ENCODE measurements around the gene PVR. TPM values are rescaled to one million over a fixed set of nuclear protein-coding genes. Genes with fewer than 3 reads are reported as not detected.

Gene PVR
- total RNA-seq, 1 experiment from 2014 or later = 15.0 TPM

DNA sequence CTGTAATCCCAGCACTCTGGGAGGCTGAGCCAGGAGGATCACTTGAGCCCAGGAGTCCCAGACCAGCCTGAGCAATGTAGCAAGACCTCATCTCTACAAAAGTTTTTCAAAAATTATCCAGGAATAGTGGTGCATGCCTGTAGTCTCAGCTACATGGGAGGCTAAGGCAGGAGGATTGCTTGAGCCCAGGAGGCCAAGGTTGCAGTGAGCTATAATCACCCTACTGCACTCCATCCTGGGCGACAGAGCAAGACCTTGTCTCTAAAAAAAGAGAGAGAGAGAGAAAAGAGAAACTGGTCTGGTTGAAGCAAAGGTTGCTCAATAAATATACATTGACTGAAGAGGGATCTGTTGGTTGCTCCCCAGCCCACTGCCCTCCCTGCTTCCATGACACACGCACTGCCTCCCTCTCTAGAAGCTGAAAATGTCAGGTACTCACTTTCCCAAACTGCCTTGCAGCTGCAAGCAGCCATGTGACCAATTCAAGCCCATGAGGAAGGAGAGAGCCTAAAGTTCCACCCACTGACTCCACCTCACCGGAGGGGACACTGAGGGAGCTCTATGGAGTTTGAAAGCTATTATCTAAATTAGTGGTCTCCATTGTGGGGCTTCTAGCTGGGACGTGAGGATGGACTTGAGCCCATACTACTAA lies 69.3 kb downstream of the PVR start:
- peaks cover 20% of the 10 kb centered on the region for H3K9me3 Mint-ChIP-seq
- H3K27me3 Mint-ChIP-seq (ENCODE audit: low read depth) = no peaks in the 10 kb centered on the region
- ATAC-seq = peak; percentile 76
- H3K4me3 Mint-ChIP-seq = no peak overlapping the region
- DNase-seq (ENCODE audit: low spot score) = no peak
- TF ChIP-seq ETV6 (CRISPR knock-in tag; IDR thresholded peaks at IDR 0.05) (no peak), JUN (CRISPR knock-in tag; IDR thresholded peaks at IDR 0.05) (no peak), NFYB (CRISPR knock-in tag; conservative IDR thresholded peaks at IDR 0.05; ENCODE audit: low read depth) (peak; percentile 39; the same call in 1 of the 2 replicates), SMAD3 (CRISPR knock-in tag; IDR thresholded peaks at IDR 0.05; ENCODE audit: borderline replicate concordance) (no peak)
- TF ChIP-seq, protein P1, sequence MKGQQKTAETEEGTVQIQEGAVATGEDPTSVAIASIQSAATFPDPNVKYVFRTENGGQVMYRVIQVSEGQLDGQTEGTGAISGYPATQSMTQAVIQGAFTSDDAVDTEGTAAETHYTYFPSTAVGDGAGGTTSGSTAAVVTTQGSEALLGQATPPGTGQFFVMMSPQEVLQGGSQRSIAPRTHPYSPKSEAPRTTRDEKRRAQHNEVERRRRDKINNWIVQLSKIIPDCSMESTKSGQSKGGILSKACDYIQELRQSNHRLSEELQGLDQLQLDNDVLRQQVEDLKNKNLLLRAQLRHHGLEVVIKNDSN (CRISPR knock-in tag; IDR thresholded peaks at IDR 0.05) = peak; percentile 92
- TF ChIP-seq, protein P2, sequence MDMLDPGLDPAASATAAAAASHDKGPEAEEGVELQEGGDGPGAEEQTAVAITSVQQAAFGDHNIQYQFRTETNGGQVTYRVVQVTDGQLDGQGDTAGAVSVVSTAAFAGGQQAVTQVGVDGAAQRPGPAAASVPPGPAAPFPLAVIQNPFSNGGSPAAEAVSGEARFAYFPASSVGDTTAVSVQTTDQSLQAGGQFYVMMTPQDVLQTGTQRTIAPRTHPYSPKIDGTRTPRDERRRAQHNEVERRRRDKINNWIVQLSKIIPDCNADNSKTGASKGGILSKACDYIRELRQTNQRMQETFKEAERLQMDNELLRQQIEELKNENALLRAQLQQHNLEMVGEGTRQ (CRISPR knock-in tag; IDR thresholded peaks at IDR 0.05) = peak; percentile 91
- ChIA-PET CTCF (interaction anchor here (0.6 to 3.9 kb wide), 12 partner anchors 9 to 142 kb away, joined by 3 to 19 read pairs (median 4); partner anchors contain the start of gene NECTIN2), POLR2A (no interaction called here)
- peaks cover 36% of the 10 kb centered on the region for H3K36me3 Mint-ChIP-seq
- H3K4me1 Mint-ChIP-seq = peaks cover 7% of the 10 kb centered on the region
- peak overlapping the region; percentile 49; the same call in 1 of the 2 replicates for H3K27ac Mint-ChIP-seq

Small RNA genes within 50 kb of the gene (microRNA-seq; reads per million reads assigned to microRNA genes)
- not detected for gene MIR4531 (ENCODE audit: borderline number of aligned reads)

Other genes starting within 250 kb of the PVR start
- gene ZNF285, start 242.3 kb upstream of the PVR start, total RNA-seq (2021) = 1.6 to 3.9 TPM (median 2.6 TPM) in 3 replicates
- gene ZNF229, start 195.4 kb upstream of the PVR start, total RNA-seq (2021) = 1.8 to 2.4 TPM (median 2.2 TPM) in 3 replicates
- 7.5 to 9.3 TPM (median 8.9 TPM) in 3 replicates for gene ZNF180, start 143.4 kb upstream of the PVR start, total RNA-seq (2021)
- not detected in 3 replicates for gene CEACAM20, start 114.2 kb upstream of the PVR start, total RNA-seq (2021)
- not detected in 3 replicates for gene IGSF23, start 30.3 kb upstream of the PVR start, total RNA-seq (2021)
- gene CEACAM19, start 27.6 kb downstream of the PVR start, total RNA-seq (2021) = 1.9 to 2.9 TPM (median 2.3 TPM) in 3 replicates
- not detected in 3 replicates for gene CEACAM16, start 55.2 kb downstream of the PVR start, total RNA-seq (2021)
- 4.6 to 7.8 TPM (median 5.6 TPM) in 3 replicates for gene BCL3, start 104.8 kb downstream of the PVR start, total RNA-seq (2021)
- 20.5 to 29.5 TPM (median 27.8 TPM) in 3 replicates for gene CBLC, start 134.0 kb downstream of the PVR start, total RNA-seq (2021)
- 73.1 to 89.5 TPM (median 80.0 TPM) in 3 replicates for gene BCAM, start 165.2 kb downstream of the PVR start, total RNA-seq (2021)
- gene NECTIN2, start 202.4 kb downstream of the PVR start, total RNA-seq (2021) = 164 to 170 TPM (median 168 TPM) in 3 replicates
- 166 to 221 TPM (median 181 TPM) in 3 replicates for gene TOMM40, start 247.3 kb downstream of the PVR start, total RNA-seq (2021)